Fibroblast of lung (primary cell): ENCODE data around the gene POLR2A. TPM values are rescaled to one million over a fixed set of nuclear protein-coding genes. Genes with fewer than 3 reads are reported as not detected.

Experiments used
- DNase-seq, 2 donors: peaks; one replicate each; pipeline versions ENCODE4 v3.0.0 to v3.0.0-alpha.2; 2010; ENCODE audit warnings: low read depth in 2 of 2
- H2AFZ ChIP-seq: 2 replicates; pipeline ENCODE4 v1.5.1; 2012; ENCODE audit warnings: low read length, control low read depth, inconsistent platforms
- H3K27ac ChIP-seq: 2 replicates; pipeline ENCODE4 v1.5.1; 2011; ENCODE audit warnings: low read length, control low read depth; ENCODE audit not compliant: insufficient read depth
- H3K27me3 ChIP-seq: 2 replicates; pipeline ENCODE4 v1.5.1; 2011; ENCODE audit warnings: mild to moderate bottlenecking, low read length; ENCODE audit not compliant: control insufficient read depth, insufficient read depth
- H3K36me3 ChIP-seq: 2 replicates; pipeline ENCODE4 v1.5.1; 2011; ENCODE audit warnings: low read length; ENCODE audit not compliant: control insufficient read depth, insufficient read depth
- H3K4me1 ChIP-seq: 2 replicates; pipeline ENCODE4 v1.5.1; 2011; ENCODE audit warnings: low read length; ENCODE audit not compliant: control insufficient read depth, insufficient read depth; ENCODE audit errors: extremely low read depth
- H3K4me2 ChIP-seq: 2 replicates; pipeline ENCODE4 v1.5.1; 2011; ENCODE audit warnings: low read length, control low read depth; ENCODE audit not compliant: insufficient read depth; ENCODE audit errors: extremely low read depth
- H3K4me3 ChIP-seq, 4 experiments: fragments of 200-600 bp in 1 of 4; sonication (generic) in 1 of 4; replicated peaks in 1 of 4; 2 replicates each; pipeline ENCODE4 v1.5.1; 2011 to 2016; ENCODE audit warnings: low read length in 4 of 4, low read depth in 3 of 4, mild to moderate bottlenecking in 3 of 4, control low read depth in 2 of 4, inconsistent platforms in 1 of 4, mixed read lengths in 1 of 4; ENCODE audit not compliant: insufficient read depth in 1 of 4; ENCODE audit errors: control extremely low read depth in 1 of 4
- H3K79me2 ChIP-seq: 2 replicates; pipeline ENCODE4 v1.5.1; 2012; ENCODE audit warnings: mild to moderate bottlenecking, low read length, inconsistent platforms; ENCODE audit not compliant: control insufficient read depth, insufficient read depth
- H3K9ac ChIP-seq: 2 replicates; pipeline ENCODE4 v1.5.1; 2011; ENCODE audit warnings: mild to moderate bottlenecking, low read length, control low read depth; ENCODE audit not compliant: insufficient read depth
- H3K9me3 ChIP-seq: 2 replicates; pipeline ENCODE4 v1.5.1; 2012; ENCODE audit warnings: low read depth, low read length; ENCODE audit not compliant: control insufficient read depth, insufficient read depth
- H4K20me1 ChIP-seq: 2 replicates; pipeline ENCODE4 v1.5.1; 2011; ENCODE audit warnings: low read length; ENCODE audit not compliant: control insufficient read depth, insufficient read depth; ENCODE audit errors: extremely low read depth
- CTCF ChIP-seq, 2 donors: IDR thresholded peaks in 1 of 2; conservative IDR thresholded peaks in 1 of 2; 1 replicate in 1 of 2; 2 replicates in 1 of 2; pipeline ENCODE4 v1.5.1; 2011 to 2012; ENCODE audit warnings: low read length in 2 of 2, control low read depth in 1 of 2, inconsistent platforms in 1 of 2, low read depth in 1 of 2, mild to moderate bottlenecking in 1 of 2
- EZH2 ChIP-seq: IDR thresholded peaks from 2 replicates; pipeline ENCODE4 v1.5.1; 2012; ENCODE audit warnings: low read length, control low read depth, mild to moderate bottlenecking; ENCODE audit errors: missing control alignments
- polyA plus RNA-seq, 2 donors: library from polyadenylated mRNA; depleted of rRNA in 1 of 2; stranded (reverse) in 1 of 2; unstranded in 1 of 2; fragments of >200 nt; gene quantifications; 2 replicates each; pipeline ENCODE4 v1.2.1, GENCODE V29; 2011 to 2012; ENCODE audit warnings: missing spikeins in 1 of 2
- total RNA-seq: library from RNA; depleted of rRNA; stranded (reverse); fragments of >200 nt; gene quantifications from 2 replicates; pipeline ENCODE4 v1.2.1, GENCODE V29; 2014

The POLR2A gene
- total and polyA plus RNA-seq, 2 donors (not counting 1 experiment from before 2014, with no cell fraction given): 7.1 to 75.8 TPM

GRCh38 chr17:7528842-7529241 lies 44.7 kb downstream of the POLR2A start:
- H2AFZ ChIP-seq: no peak overlapping the region
- no peaks in the 10 kb centered on the region for H3K4me1 ChIP-seq
- no peak for TF ChIP-seq EZH2
- TF ChIP-seq CTCF (conservative IDR thresholded peaks at IDR 0.05 in 1 of 2, IDR thresholded peaks at IDR 0.05 in 1 of 2; ENCODE audit: low read depth in 1 of 2, low read length in 2 of 2): no peak
- no peak overlapping the region for H3K9ac ChIP-seq
- H3K9me3 ChIP-seq: no peaks in the 10 kb centered on the region
- no peaks in the 10 kb centered on the region for H4K20me1 ChIP-seq
- no peak overlapping the region for H3K4me3 ChIP-seq
- H3K4me2 ChIP-seq: no peak overlapping the region
- H3K36me3 ChIP-seq: no peaks in the 10 kb centered on the region
- no peak overlapping the region for H3K27ac ChIP-seq
- no peak for DNase-seq
- H3K79me2 ChIP-seq: no peaks in the 10 kb centered on the region
- H3K27me3 ChIP-seq: no peaks in the 10 kb centered on the region

GRCh38 chr17:7530023-7530900 lies 46.1 kb downstream of the POLR2A start:
- no peak overlapping the region for H3K9ac ChIP-seq
- no peaks in the 10 kb centered on the region for H3K79me2 ChIP-seq
- no peak overlapping the region for H2AFZ ChIP-seq
- no peaks in the 10 kb centered on the region for H3K36me3 ChIP-seq
- H3K4me3 ChIP-seq: no peak overlapping the region
- H3K27ac ChIP-seq: no peak overlapping the region
- H3K9me3 ChIP-seq: no peaks in the 10 kb centered on the region
- no peaks in the 10 kb centered on the region for H3K27me3 ChIP-seq
- H3K4me2 ChIP-seq: no peak overlapping the region
- H3K4me1 ChIP-seq: no peaks in the 10 kb centered on the region
- no peaks in the 10 kb centered on the region for H4K20me1 ChIP-seq
- TF ChIP-seq EZH2 (no peak), CTCF (conservative IDR thresholded peaks at IDR 0.05 in 1 of 2, IDR thresholded peaks at IDR 0.05 in 1 of 2; ENCODE audit: low read depth in 1 of 2, low read length in 2 of 2) (no peak)
- no peak for DNase-seq

- H3K9me3 ChIP-seq: no peaks in the 10 kb centered on the region
- H3K4me2 ChIP-seq: no peak overlapping the region
- no peak for DNase-seq
- no peak overlapping the region for H2AFZ ChIP-seq
- no peak overlapping the region for H3K27ac ChIP-seq
- no peaks in the 10 kb centered on the region for H3K4me1 ChIP-seq
- H3K36me3 ChIP-seq: no peaks in the 10 kb centered on the region
- no peak for TF ChIP-seq EZH2
- TF ChIP-seq CTCF (conservative IDR thresholded peaks at IDR 0.05 in 1 of 2, IDR thresholded peaks at IDR 0.05 in 1 of 2; ENCODE audit: low read depth in 1 of 2, low read length in 2 of 2): no peak
- no peak overlapping the region for H3K4me3 ChIP-seq
- H4K20me1 ChIP-seq: no peaks in the 10 kb centered on the region
- no peaks in the 10 kb centered on the region for H3K79me2 ChIP-seq
- no peak overlapping the region for H3K9ac ChIP-seq
- no peaks in the 10 kb centered on the region for H3K27me3 ChIP-seq
Observed at GRCh38 chr17:7538050-7538449, 53.9 kb downstream of the POLR2A start.
